Activated naive CD4-positive, alpha-beta T cell treated with anti-CD3 and anti-CD28 coated beads, Interleukin-2, amount 50 U/mL, for 24 hours (primary cell): ENCODE data around the gene ABLIM2.

Experiments
- H3K27ac Mint-ChIP-seq: one replicate; pipeline ENCODE4 v1.8.0; 2021; ENCODE audit warnings: mild to moderate bottlenecking, mixed read lengths
- H3K27me3 Mint-ChIP-seq: one replicate; pipeline ENCODE4 v1.8.0; 2021; ENCODE audit warnings: mixed read lengths
- H3K36me3 Mint-ChIP-seq: one replicate; pipeline ENCODE4 v1.8.0; 2021; ENCODE audit warnings: mixed read lengths
- H3K4me1 Mint-ChIP-seq: one replicate; pipeline ENCODE4 v1.8.0; 2021; ENCODE audit warnings: mixed read lengths
- H3K4me3 Mint-ChIP-seq: one replicate; pipeline ENCODE4 v1.8.0; 2021; ENCODE audit warnings: mild to moderate bottlenecking, mixed read lengths
- H3K9me3 Mint-ChIP-seq: one replicate; pipeline ENCODE4 v1.8.0; 2021; ENCODE audit warnings: mixed read lengths

Gene ABLIM2

GRCh38 chr4:8197521-8197920 is 38.9 kb upstream of the ABLIM2 start:
- no peak overlapping the region for H3K4me3 Mint-ChIP-seq
- no peak overlapping the region for H3K27ac Mint-ChIP-seq
- no peaks in the 10 kb centered on the region for H3K27me3 Mint-ChIP-seq

GRCh38 chr4:8195841-8196458 is 37.3 kb upstream of the ABLIM2 start:
- Mint-ChIP-seq H3K36me3 (no peaks in the 10 kb centered on the region), H3K27me3 (no peaks in the 10 kb centered on the region), H3K9me3 (no peaks in the 10 kb centered on the region), H3K4me3 (no peak overlapping the region), H3K4me1 (peaks cover 25% of the 10 kb centered on the region), H3K27ac (no peak overlapping the region)

More at GRCh38 chr4:8197521-8197920, 38.9 kb upstream of the ABLIM2 start:
- no peaks in the 10 kb centered on the region for H3K36me3 Mint-ChIP-seq
- H3K9me3 Mint-ChIP-seq = no peaks in the 10 kb centered on the region
- H3K4me1 Mint-ChIP-seq = peaks cover 35% of the 10 kb centered on the region

GRCh38 chr4:8195431-8195830 is 36.8 kb upstream of the ABLIM2 start:
- Mint-ChIP-seq H3K9me3 (no peaks in the 10 kb centered on the region), H3K4me1 (peaks cover 20% of the 10 kb centered on the region), H3K36me3 (no peaks in the 10 kb centered on the region), H3K4me3 (no peak overlapping the region), H3K27ac (no peak overlapping the region), H3K27me3 (no peaks in the 10 kb centered on the region)

- Mint-ChIP-seq H3K4me3 (no peak overlapping the region), H3K27me3 (no peaks in the 10 kb centered on the region), H3K27ac (no peak overlapping the region), H3K4me1 (peaks cover 13% of the 10 kb centered on the region), H3K36me3 (no peaks in the 10 kb centered on the region), H3K9me3 (no peaks in the 10 kb centered on the region)
Observed at GRCh38 chr4:8194306-8195242, 36.0 kb upstream of the ABLIM2 start.

GRCh38 chr4:8192748-8193738 is 34.4 kb upstream of the ABLIM2 start:
- Mint-ChIP-seq H3K36me3 (no peaks in the 10 kb centered on the region), H3K27me3 (no peaks in the 10 kb centered on the region), H3K4me3 (no peak overlapping the region), H3K4me1 (peaks cover under 1% of the 10 kb centered on the region), H3K27ac (no peak overlapping the region), H3K9me3 (no peaks in the 10 kb centered on the region)

GRCh38 chr4:8191136-8191747 is 32.6 kb upstream of the ABLIM2 start:
- Mint-ChIP-seq H3K4me3 (no peak overlapping the region), H3K4me1 (no peaks in the 10 kb centered on the region), H3K36me3 (no peaks in the 10 kb centered on the region), H3K27ac (no peak overlapping the region), H3K9me3 (no peaks in the 10 kb centered on the region), H3K27me3 (no peaks in the 10 kb centered on the region)

- Mint-ChIP-seq H3K4me3 (no peak overlapping the region), H3K27ac (no peak overlapping the region), H3K9me3 (no peaks in the 10 kb centered on the region), H3K4me1 (no peaks in the 10 kb centered on the region), H3K36me3 (no peaks in the 10 kb centered on the region), H3K27me3 (no peaks in the 10 kb centered on the region)
Observed at GRCh38 chr4:8189551-8190466, 31.2 kb upstream of the ABLIM2 start.

- no peaks in the 10 kb centered on the region for H3K9me3 Mint-ChIP-seq
- no peak overlapping the region for H3K27ac Mint-ChIP-seq
- no peak overlapping the region for H3K4me3 Mint-ChIP-seq
- H3K27me3 Mint-ChIP-seq = no peaks in the 10 kb centered on the region
- H3K4me1 Mint-ChIP-seq = no peaks in the 10 kb centered on the region
- H3K36me3 Mint-ChIP-seq = no peaks in the 10 kb centered on the region
Observed at GRCh38 chr4:8188743-8189550, 30.3 kb upstream of the ABLIM2 start.

GRCh38 chr4:8188085-8188484 is 29.5 kb upstream of the ABLIM2 start:
- H3K36me3 Mint-ChIP-seq = no peaks in the 10 kb centered on the region
- H3K4me1 Mint-ChIP-seq = no peaks in the 10 kb centered on the region
- no peaks in the 10 kb centered on the region for H3K9me3 Mint-ChIP-seq
- no peak overlapping the region for H3K4me3 Mint-ChIP-seq
- H3K27me3 Mint-ChIP-seq = no peaks in the 10 kb centered on the region
- no peak overlapping the region for H3K27ac Mint-ChIP-seq

- Mint-ChIP-seq H3K4me3 (no peak overlapping the region), H3K36me3 (no peaks in the 10 kb centered on the region), H3K9me3 (no peaks in the 10 kb centered on the region), H3K27me3 (no peaks in the 10 kb centered on the region), H3K4me1 (no peaks in the 10 kb centered on the region), H3K27ac (no peak overlapping the region)
Observed at GRCh38 chr4:8185930-8186329, 27.3 kb upstream of the ABLIM2 start.

GRCh38 chr4:8185295-8185694 is 26.7 kb upstream of the ABLIM2 start:
- Mint-ChIP-seq H3K27me3 (no peaks in the 10 kb centered on the region), H3K4me3 (no peak overlapping the region), H3K4me1 (no peaks in the 10 kb centered on the region), H3K27ac (no peak overlapping the region), H3K36me3 (no peaks in the 10 kb centered on the region), H3K9me3 (no peaks in the 10 kb centered on the region)

GRCh38 chr4:8184061-8184460 is 25.4 kb upstream of the ABLIM2 start:
- Mint-ChIP-seq H3K27ac (no peak overlapping the region), H3K36me3 (no peaks in the 10 kb centered on the region), H3K4me3 (no peak overlapping the region), H3K4me1 (no peaks in the 10 kb centered on the region), H3K27me3 (no peaks in the 10 kb centered on the region), H3K9me3 (no peaks in the 10 kb centered on the region)

- Mint-ChIP-seq H3K9me3 (no peaks in the 10 kb centered on the region), H3K27me3 (no peaks in the 10 kb centered on the region), H3K36me3 (no peaks in the 10 kb centered on the region), H3K4me3 (no peak overlapping the region), H3K27ac (no peak overlapping the region), H3K4me1 (no peaks in the 10 kb centered on the region)
Observed at GRCh38 chr4:8182858-8183725, 24.5 kb upstream of the ABLIM2 start.
